Measurements from ENCODE around the gene SLC52A3. TPM values are rescaled to one million over a fixed set of nuclear protein-coding genes. Genes with fewer than 3 reads are reported as not detected.

Gene SLC52A3
- total and polyA plus RNA-seq, 2 donors (not counting 3 experiments of a cell fraction or from before 2014, with no cell fraction given) = not detected

DNA sequence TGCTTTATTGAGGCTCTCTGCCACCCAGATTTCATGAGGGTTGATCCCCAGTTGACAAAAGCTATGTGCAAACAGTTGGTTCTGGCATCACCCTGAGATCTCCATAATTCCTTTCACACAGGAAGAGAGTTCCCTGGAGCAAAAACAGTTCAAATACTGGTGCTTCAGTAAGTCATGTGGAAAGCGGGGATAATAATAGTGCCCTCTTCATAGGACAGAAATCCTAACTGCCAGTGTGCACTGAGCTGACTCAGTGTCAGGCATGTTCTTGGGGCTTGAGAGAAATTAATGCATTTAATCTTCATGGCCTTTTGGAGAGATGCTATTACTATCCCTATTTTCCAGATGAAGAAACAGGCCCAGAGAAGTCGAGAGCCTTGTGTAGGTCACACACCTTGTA is 7.9 kb upstream of the SLC52A3 start:
- FAIRE-seq = no peak
- DNase-seq (ENCODE audit: low read depth, low spot score) = no peak
- Histone ChIP-seq H3K4me1 (ENCODE audit: control insufficient read depth, extremely low read depth, insufficient read depth, low read length) (no peaks in the 10 kb centered on the region), H4K20me1 (replicated peaks; ENCODE audit: control insufficient read depth, extremely low read depth, insufficient read depth, low read length) (no peaks in the 10 kb centered on the region), H3K4me2 (ENCODE audit: insufficient read depth, low read length) (no peak overlapping the region), H3K36me3 (ENCODE audit: control insufficient read depth in 2 of 2, extremely low read depth in 1 of 2, insufficient read depth in 2 of 2, low read length in 2 of 2) (no peaks in the 10 kb centered on the region), H3K9me3 (replicated peaks; ENCODE audit: control insufficient read depth, insufficient read depth, low read length) (no peaks in the 10 kb centered on the region), H3K79me2 (ENCODE audit: control insufficient read depth, insufficient read depth, low read length) (no peaks in the 10 kb centered on the region), H3K9ac (replicated peaks; ENCODE audit: extremely low read depth, insufficient read depth, low read length) (no peak overlapping the region), H2AFZ (ENCODE audit: low read depth, low read length) (no peak overlapping the region), H3K27me3 (ENCODE audit: control insufficient read depth in 2 of 2, insufficient read depth in 2 of 2, low read length in 2 of 2) (peaks cover 3 to 4% of the 10 kb centered on the region in 2 experiments), H3K4me3 (replicated peaks in 1 of 3; ENCODE audit: insufficient read depth in 1 of 3, low read depth in 1 of 3, low read length in 3 of 3) (no peak overlapping the region), H3K27ac (ENCODE audit: insufficient read depth, low read depth, low read length) (no peak overlapping the region), H3K9me1 (replicated peaks; ENCODE audit: control insufficient read depth, extremely low read depth, insufficient read depth, low read length) (no peaks in the 10 kb centered on the region)
- POLR2A ChIA-PET = no interaction called here
- dilution Hi-C loops (cut with MboI; ENCODE audit: extremely low pct_ligation_motif_present, low sequenced_read_pairs) = no loop called here
- TF ChIP-seq, protein P1, sequence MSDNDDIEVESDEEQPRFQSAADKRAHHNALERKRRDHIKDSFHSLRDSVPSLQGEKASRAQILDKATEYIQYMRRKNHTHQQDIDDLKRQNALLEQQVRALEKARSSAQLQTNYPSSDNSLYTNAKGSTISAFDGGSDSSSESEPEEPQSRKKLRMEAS (IDR thresholded peaks at IDR 0.05; ENCODE audit: insufficient read depth, insufficient read length) = no peak
- TF ChIP-seq FOS (IDR thresholded peaks at IDR 0.05; ENCODE audit: borderline replicate concordance, insufficient read depth, low read length) = no peak
- TF ChIP-seq JUN (IDR thresholded peaks at IDR 0.05; ENCODE audit: borderline replicate concordance, insufficient read depth, insufficient read length, low read depth) = no peak
- no peak for TF ChIP-seq POLR2A (IDR thresholded peaks at IDR 0.05; ENCODE audit: low read depth, low read length)
- TF ChIP-seq EZH2 (IDR thresholded peaks at IDR 0.05; ENCODE audit: borderline replicate concordance, low read depth, low read length, severe bottlenecking) = no peak
- no peak for TF ChIP-seq POLR2AphosphoS5 (IDR thresholded peaks at IDR 0.05; ENCODE audit: insufficient read depth, low read depth, low read length)
- TF ChIP-seq MYC (IDR thresholded peaks at IDR 0.05; ENCODE audit: low read depth, low read length) = no peak
- no peak for TF ChIP-seq CTCF (IDR thresholded peaks at IDR 0.05; ENCODE audit: extremely low read depth in 1 of 2, insufficient read depth in 1 of 2, low read depth in 1 of 2, low read length in 2 of 2)
- intact Hi-C loops (cut with micrococcal nuclease) = no loop called here
- BruUV-seq (replicated peaks) = no TSS peak
- CTCF ChIA-PET = no interaction called here
